Measurements from ENCODE around the gene PCDHA4.
A peak's percentile ranks its signal among the peaks of the same experiment; 100 is the strongest.
"Not testable (repeated sequence)": the region's sequence is repeated elsewhere in the genome, so short reads cannot be mapped to it uniquely, and the experiment has no call there.

Gene PCDHA4

GRCh38 chr5:140791089-140791488 is 15.8 kb upstream of the PCDHA4 start:
- H3K4me3 ChIP-seq (ENCODE audit: control insufficient read depth, low read depth, low read length): no peak overlapping the region
- no peak for DNase-seq (ENCODE audit: low read depth)
- no peak for TF ChIP-seq CTCF (IDR thresholded peaks at IDR 0.05; ENCODE audit: control insufficient read depth, insufficient read depth, low read depth, low read length, missing control alignments)

DNA sequence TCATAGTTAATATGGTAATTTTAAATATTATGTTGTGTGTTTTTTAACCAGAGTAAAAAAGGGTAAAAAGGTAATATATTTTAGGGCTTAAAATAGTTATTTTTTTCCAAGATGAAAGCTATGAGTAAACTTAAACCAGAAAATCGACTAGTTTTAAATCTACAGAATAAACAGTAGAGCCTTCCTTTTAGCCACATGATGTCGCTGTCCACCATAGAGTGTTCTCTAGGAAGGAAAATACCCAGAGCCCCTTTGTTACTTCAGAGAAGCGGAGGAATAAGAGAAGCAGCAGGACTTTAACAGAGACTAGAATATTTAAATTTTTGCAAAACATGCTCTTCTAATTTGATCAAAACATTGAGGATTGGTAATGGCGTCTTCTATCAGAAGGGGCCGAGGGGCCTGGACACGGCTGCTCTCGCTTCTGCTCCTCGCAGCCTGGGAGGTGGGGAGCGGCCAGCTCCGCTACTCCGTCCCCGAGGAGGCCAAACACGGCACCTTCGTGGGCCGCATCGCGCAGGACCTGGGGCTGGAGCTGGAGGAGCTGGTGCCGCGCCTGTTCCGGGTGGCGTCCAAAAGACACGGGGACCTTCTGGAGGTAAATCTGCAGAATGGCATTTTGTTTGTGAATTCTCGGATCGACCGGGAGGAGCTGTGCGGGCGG is 12.1 kb upstream of the PCDHA4 start, which contains the start of gene PCDHA2:
Gene PCDHA2, plus strand, starts transcription at position 258 of the 664 bp plus-strand sequence.
- TF ChIP-seq CTCF (IDR thresholded peaks at IDR 0.05; ENCODE audit: control insufficient read depth, insufficient read depth, low read depth, low read length, missing control alignments): peak; percentile 47
- no peak for DNase-seq (ENCODE audit: low read depth)
- peak within 1 kb of the TSS; percentile 43 for H3K4me3 ChIP-seq (ENCODE audit: control insufficient read depth, low read depth, low read length)

DNA sequence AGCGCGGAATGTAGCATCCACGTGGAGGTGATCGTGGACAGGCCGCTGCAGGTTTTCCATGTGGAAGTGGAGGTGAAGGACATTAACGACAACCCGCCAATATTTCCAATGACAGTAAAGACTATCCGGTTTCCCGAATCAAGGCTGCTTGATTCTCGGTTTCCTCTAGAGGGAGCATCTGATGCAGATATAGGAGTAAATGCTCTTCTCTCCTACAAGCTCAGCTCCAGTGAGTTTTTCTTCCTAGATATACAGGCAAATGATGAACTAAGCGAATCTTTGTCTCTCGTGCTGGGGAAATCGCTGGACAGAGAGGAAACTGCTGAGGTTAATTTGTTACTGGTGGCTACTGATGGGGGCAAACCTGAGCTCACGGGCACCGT is 11.6 kb upstream of the PCDHA4 start:
- H3K4me3 ChIP-seq (ENCODE audit: control insufficient read depth, low read depth, low read length): peak overlapping the region; percentile 43
- no peak for DNase-seq (ENCODE audit: low read depth)
- TF ChIP-seq CTCF (IDR thresholded peaks at IDR 0.05; ENCODE audit: control insufficient read depth, insufficient read depth, low read depth, low read length, missing control alignments): peak; percentile 58

DNA sequence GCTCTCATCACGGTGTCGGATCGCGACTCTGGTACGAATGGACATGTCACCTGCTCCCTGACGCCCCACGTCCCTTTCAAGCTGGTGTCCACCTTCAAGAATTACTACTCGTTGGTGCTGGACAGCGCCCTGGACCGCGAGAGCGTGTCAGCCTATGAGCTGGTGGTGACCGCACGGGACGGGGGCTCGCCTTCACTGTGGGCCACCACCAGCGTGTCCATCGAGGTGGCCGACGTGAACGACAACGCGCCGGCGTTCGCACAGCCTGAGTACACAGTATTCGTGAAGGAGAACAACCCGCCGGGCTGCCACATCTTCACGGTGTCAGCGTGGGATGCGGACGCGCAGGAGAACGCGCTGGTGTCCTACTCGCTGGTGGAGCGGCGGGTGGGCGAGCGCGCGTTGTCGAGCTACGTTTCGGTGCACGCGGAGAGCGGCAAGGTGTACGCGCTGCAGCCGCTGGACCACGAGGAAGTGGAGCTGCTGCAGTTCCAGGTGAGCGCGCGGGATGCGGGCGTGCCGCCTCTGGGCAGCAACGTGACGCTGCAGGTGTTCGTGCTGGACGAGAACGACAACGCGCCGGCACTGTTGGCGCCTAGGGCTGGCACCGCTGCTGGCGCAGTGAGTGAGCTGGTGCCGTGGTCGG is 10.7 kb upstream of the PCDHA4 start:
- not testable (repeated sequence) for H3K4me3 ChIP-seq (ENCODE audit: control insufficient read depth, low read depth, low read length); DNase-seq (ENCODE audit: low read depth)

GRCh38 chr5:140796718-140797095 is 10.2 kb upstream of the PCDHA4 start:
- H3K4me3 ChIP-seq (ENCODE audit: control insufficient read depth, low read depth, low read length): no peak overlapping the region
- DNase-seq (ENCODE audit: low read depth): no peak
- TF ChIP-seq CTCF (IDR thresholded peaks at IDR 0.05; ENCODE audit: control insufficient read depth, insufficient read depth, low read depth, low read length, missing control alignments): no peak

DNA sequence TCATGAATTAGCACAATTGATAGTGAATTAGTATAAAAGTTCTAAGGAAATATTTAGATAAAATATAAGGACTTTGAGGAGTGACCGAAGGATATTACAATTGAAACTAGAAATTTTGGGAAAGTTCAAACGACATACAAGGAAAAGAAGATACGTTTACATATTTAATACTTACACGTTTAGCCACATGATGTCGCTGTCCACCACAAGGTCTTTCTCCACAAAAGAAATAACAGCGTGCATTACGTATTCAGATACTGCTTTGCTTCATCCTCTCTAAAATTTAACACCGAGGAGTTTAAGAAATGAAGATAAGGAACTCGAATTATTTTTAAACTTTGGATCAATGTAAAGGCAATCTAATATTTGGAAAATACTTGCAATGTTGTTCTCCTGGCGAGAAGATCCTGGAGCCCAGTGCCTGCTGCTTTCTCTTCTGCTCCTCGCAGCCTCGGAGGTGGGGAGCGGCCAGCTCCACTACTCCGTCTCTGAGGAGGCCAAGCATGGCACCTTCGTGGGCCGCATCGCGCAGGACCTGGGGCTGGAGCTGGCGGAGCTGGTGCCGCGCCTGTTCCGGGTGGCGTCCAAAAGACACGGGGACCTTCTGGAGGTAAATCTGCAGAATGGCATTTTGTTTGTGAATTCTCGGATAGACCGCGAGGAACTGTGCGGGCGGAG is 5.9 kb upstream of the PCDHA4 start, which contains the start of gene PCDHA3:
Gene PCDHA3, plus strand, starts transcription at position 242 of the 678 bp plus-strand sequence.
- peak within 1 kb of the TSS; percentile 47 for H3K4me3 ChIP-seq (ENCODE audit: control insufficient read depth, low read depth, low read length)
- peak; percentile 53 for TF ChIP-seq CTCF (IDR thresholded peaks at IDR 0.05; ENCODE audit: control insufficient read depth, insufficient read depth, low read depth, low read length, missing control alignments)
- no peak for DNase-seq (ENCODE audit: low read depth)

DNA sequence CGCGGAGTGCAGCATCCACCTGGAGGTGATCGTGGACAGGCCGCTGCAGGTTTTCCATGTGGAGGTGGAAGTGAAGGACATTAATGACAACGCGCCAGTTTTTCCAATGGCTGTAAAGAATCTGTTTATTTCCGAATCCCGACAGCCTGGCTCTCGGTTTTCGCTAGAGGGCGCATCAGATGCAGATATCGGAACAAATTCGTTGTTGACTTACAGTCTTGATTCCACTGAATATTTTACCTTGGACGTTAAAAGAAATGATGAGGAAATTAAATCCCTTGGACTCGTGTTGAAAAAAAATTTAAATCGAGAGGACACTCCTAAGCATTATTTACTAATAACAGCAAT is 5.4 kb upstream of the PCDHA4 start:
- DNase-seq (ENCODE audit: low read depth): no peak
- peak overlapping the region; percentile 47 for H3K4me3 ChIP-seq (ENCODE audit: control insufficient read depth, low read depth, low read length)
- TF ChIP-seq CTCF (IDR thresholded peaks at IDR 0.05; ENCODE audit: control insufficient read depth, insufficient read depth, low read depth, low read length, missing control alignments): peak; percentile 66

DNA sequence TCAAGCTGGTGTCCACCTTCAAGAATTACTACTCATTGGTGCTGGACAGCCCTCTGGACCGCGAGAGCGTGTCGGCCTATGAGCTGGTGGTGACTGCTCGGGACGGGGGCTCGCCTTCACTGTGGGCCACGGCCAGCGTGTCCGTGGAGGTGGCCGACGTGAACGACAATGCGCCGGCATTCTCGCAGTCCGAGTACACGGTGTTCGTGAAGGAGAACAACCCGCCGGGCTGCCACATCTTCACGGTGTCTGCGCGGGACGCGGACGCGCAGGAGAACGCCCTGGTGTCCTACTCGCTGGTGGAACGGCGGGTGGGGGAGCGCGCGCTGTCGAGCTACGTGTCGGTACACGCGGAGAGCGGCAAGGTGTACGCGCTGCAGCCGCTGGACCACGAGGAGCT is 4.5 kb upstream of the PCDHA4 start:
- DNase-seq (ENCODE audit: low read depth); H3K4me3 ChIP-seq (ENCODE audit: control insufficient read depth, low read depth, low read length): not testable (repeated sequence)

All from AG09309 (cell line).